H9 (cell line): ENCODE data around the gene SLC18B1. TPM values are rescaled to one million over a fixed set of nuclear protein-coding genes. Genes with fewer than 3 reads are reported as not detected.

Experiments
- DNase-seq: peaks from one replicate; pipeline ENCODE4 v3.0.0-alpha.2; 2017
- H2AFZ ChIP-seq: one replicate; pipeline ENCODE4 v1.6.1; 2013; ENCODE audit warnings: mild to moderate bottlenecking, low read length, control low read depth, moderate library complexity
- H2AK5ac ChIP-seq: 2 replicates; pipeline ENCODE4 v1.6.1; 2013; ENCODE audit warnings: low read length, control low read depth, mixed read lengths; ENCODE audit not compliant: insufficient read length
- H2BK120ac ChIP-seq: one replicate; pipeline ENCODE4 v1.6.1; 2013; ENCODE audit warnings: low read depth, mild to moderate bottlenecking, low read length, control low read depth, inconsistent platforms; ENCODE audit not compliant: poor library complexity, severe bottlenecking
- H2BK12ac ChIP-seq: 2 replicates; pipeline ENCODE4 v1.6.1; 2013; ENCODE audit warnings: low read length, control low read depth, mixed read lengths, low read depth; ENCODE audit not compliant: insufficient read length
- H2BK15ac ChIP-seq: 2 replicates; pipeline ENCODE4 v1.6.1; 2013; ENCODE audit warnings: low read depth, low read length, control low read depth
- H2BK20ac ChIP-seq: one replicate; pipeline ENCODE4 v1.6.1; 2013; ENCODE audit warnings: low read depth, mild to moderate bottlenecking, low read length, control low read depth, inconsistent platforms; ENCODE audit not compliant: poor library complexity, severe bottlenecking
- H2BK5ac ChIP-seq: 2 replicates; pipeline ENCODE4 v1.6.1; 2013; ENCODE audit warnings: low read length, control low read depth, mixed read lengths; ENCODE audit not compliant: insufficient read length
- H3K14ac ChIP-seq: 2 replicates; pipeline ENCODE4 v1.6.1; 2013; ENCODE audit warnings: low read length, control low read depth; ENCODE audit not compliant: insufficient read depth
- H3K18ac ChIP-seq: 2 replicates; pipeline ENCODE4 v1.6.1; 2013; ENCODE audit warnings: low read depth, mild to moderate bottlenecking, mixed read lengths, low read length, control low read depth; ENCODE audit not compliant: insufficient read length
- H3K23ac ChIP-seq: 2 replicates; pipeline ENCODE4 v1.6.1; 2013; ENCODE audit warnings: low read length, control low read depth, mixed read lengths, low read depth; ENCODE audit not compliant: insufficient read length
- H3K23me2 ChIP-seq: 2 replicates; pipeline ENCODE4 v1.6.1; 2013; ENCODE audit warnings: low read depth, mild to moderate bottlenecking, mixed read lengths, low read length, control low read depth; ENCODE audit not compliant: insufficient read length, poor library complexity, severe bottlenecking
- H3K27ac ChIP-seq: 2 replicates; pipeline ENCODE4 v1.5.1; 2013; ENCODE audit warnings: low read length, control low read depth, mixed read lengths, low read depth; ENCODE audit not compliant: insufficient read length
- H3K27me3 ChIP-seq: 2 replicates; pipeline ENCODE4 v1.6.1; 2013; ENCODE audit warnings: low read length, control low read depth, inconsistent platforms; ENCODE audit not compliant: insufficient read depth
- H3K4ac ChIP-seq: 2 replicates; pipeline ENCODE4 v1.6.1; 2013; ENCODE audit warnings: low read depth, mild to moderate bottlenecking, control low read depth, inconsistent platforms, low read length, moderate library complexity
- H3K4me1 ChIP-seq: 2 replicates; pipeline ENCODE4 v1.6.1; 2013; ENCODE audit warnings: low read length, control low read depth, inconsistent platforms; ENCODE audit not compliant: insufficient read depth
- H3K4me2 ChIP-seq: 2 replicates; pipeline ENCODE4 v1.6.1; 2013; ENCODE audit warnings: low read length, control low read depth, mixed read lengths; ENCODE audit not compliant: insufficient read length, insufficient read depth
- H3K56ac ChIP-seq: 2 replicates; pipeline ENCODE4 v1.6.1; 2013; ENCODE audit warnings: low read depth, mild to moderate bottlenecking, mixed read lengths, low read length, control low read depth; ENCODE audit not compliant: insufficient read length
- H3K79me1 ChIP-seq: 2 replicates; pipeline ENCODE4 v1.6.1; 2013; ENCODE audit warnings: low read depth, mild to moderate bottlenecking, moderate library complexity, low read length, control low read depth, inconsistent platforms; ENCODE audit not compliant: insufficient read depth, poor library complexity, severe bottlenecking
- H3K79me2 ChIP-seq: 2 replicates; pipeline ENCODE4 v1.6.1; 2013; ENCODE audit warnings: low read length, control low read depth, inconsistent platforms; ENCODE audit not compliant: insufficient read depth
- H3K9ac ChIP-seq: 2 replicates; pipeline ENCODE4 v1.6.1; 2013; ENCODE audit warnings: low read length, control low read depth, mixed read lengths; ENCODE audit not compliant: insufficient read length; ENCODE audit errors: extremely low read depth
- H3K9me3 ChIP-seq: one replicate; pipeline ENCODE4 v1.6.1; 2013; ENCODE audit warnings: low read depth, low read length, inconsistent platforms; ENCODE audit not compliant: control insufficient read depth
- H3T11ph ChIP-seq: one replicate; pipeline ENCODE4 v1.6.1; 2013; ENCODE audit warnings: mild to moderate bottlenecking, low read length, control low read depth, inconsistent platforms
- H4K20me1 ChIP-seq: one replicate; pipeline ENCODE4 v1.6.1; 2013; ENCODE audit not compliant: control insufficient read depth, insufficient read length, insufficient read depth
- H4K5ac ChIP-seq: 2 replicates; pipeline ENCODE4 v1.6.1; 2013; ENCODE audit warnings: low read depth, mild to moderate bottlenecking, mixed read lengths, low read length, control low read depth; ENCODE audit not compliant: insufficient read length
- H4K8ac ChIP-seq: replicated peaks from 2 replicates; pipeline ENCODE4 v1.6.1; 2013; ENCODE audit warnings: low read length, control low read depth, mixed read lengths, low read depth; ENCODE audit not compliant: insufficient read length
- H4K91ac ChIP-seq: 2 replicates; pipeline ENCODE4 v1.6.1; 2013; ENCODE audit warnings: low read depth, mild to moderate bottlenecking, moderate library complexity, mixed read lengths, low read length, control low read depth; ENCODE audit not compliant: insufficient read length
- H3K27ac Mint-ChIP-seq, 3 experiments: 2 replicates in 2 of 3; 3 replicates in 1 of 3; pipeline ENCODE4 v1.8.0; 2020 to 2021; ENCODE audit warnings: mixed read lengths in 3 of 3, mild to moderate bottlenecking in 1 of 3, moderate library complexity in 1 of 3
- H3K27me3 Mint-ChIP-seq: 2 replicates; pipeline ENCODE4 v1.8.0; 2021; ENCODE audit warnings: low read depth, mild to moderate bottlenecking, moderate library complexity, mixed read lengths
- H3K36me3 Mint-ChIP-seq, 3 experiments: 2 replicates in 2 of 3; 3 replicates in 1 of 3; pipeline ENCODE4 v1.8.0; 2020 to 2021; ENCODE audit warnings: low read depth in 3 of 3, mixed read lengths in 3 of 3; ENCODE audit not compliant: insufficient read depth in 1 of 3
- H3K4me1 Mint-ChIP-seq, 2 experiments: 2 replicates each; pipeline ENCODE4 v1.8.0; 2020; ENCODE audit warnings: mixed read lengths in 2 of 2
- H3K4me3 Mint-ChIP-seq, 2 experiments: 2 replicates in 1 of 2; 3 replicates in 1 of 2; pipeline ENCODE4 v1.8.0; 2020 to 2021; ENCODE audit warnings: mild to moderate bottlenecking in 2 of 2, mixed read lengths in 2 of 2, moderate library complexity in 1 of 2
- H3K9me3 Mint-ChIP-seq, 2 experiments: 2 replicates in 1 of 2; 3 replicates in 1 of 2; pipeline ENCODE4 v1.8.0; 2020; ENCODE audit warnings: mild to moderate bottlenecking in 2 of 2, mixed read lengths in 2 of 2, moderate library complexity in 1 of 2
- total RNA-seq: library from RNA; stranded (reverse); gene quantifications from 2 replicates; pipeline ENCODE4 v1.2.1, GENCODE V29; 2021
- TF ChIP-seq, protein P1 (sequence below): fragments of 200-600 bp; sonication (generic); conservative IDR thresholded peaks from 3 replicates; pipeline ENCODE4 v1.8.0; 2021; ENCODE audit warnings: antibody characterized with exemption, mild to moderate bottlenecking

SLC18B1 gene
- total RNA-seq, 1 experiment from 2014 or later: 19.8 TPM

DNA sequence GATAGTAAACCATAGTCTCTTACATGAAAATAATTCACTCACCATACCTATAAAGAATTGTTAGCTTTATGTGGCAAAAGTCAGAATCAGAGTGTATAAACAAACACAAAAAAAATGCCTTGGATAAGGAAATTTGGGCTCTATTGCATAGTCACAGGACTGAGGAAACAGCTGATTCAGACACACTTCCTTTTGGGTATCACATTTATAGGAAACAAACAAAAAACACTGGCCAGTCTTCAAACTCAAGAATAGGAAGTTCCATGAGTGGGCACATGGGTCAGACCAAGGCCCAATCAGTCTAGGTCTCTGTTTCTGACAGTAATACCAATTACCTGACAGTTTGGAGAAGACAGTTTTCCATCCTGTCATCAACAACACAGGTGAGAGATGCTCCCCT lies 8.0 kb downstream of the SLC18B1 start:
- Histone ChIP-seq H3K56ac (no peak overlapping the region), H4K91ac (no peak overlapping the region), H2BK5ac (no peak overlapping the region), H3K9me3 (no peaks in the 10 kb centered on the region), H4K8ac (no peak overlapping the region), H2AFZ (no peak overlapping the region), H3K14ac (no peak overlapping the region), H3K18ac (no peak overlapping the region), H3K23ac (no peak overlapping the region), H3K4me1 (no peaks in the 10 kb centered on the region), H4K20me1 (no peaks in the 10 kb centered on the region), H2BK15ac (no peak overlapping the region), H3K27ac (no peak overlapping the region), H3T11ph (no peak overlapping the region), H3K4ac (no peak overlapping the region), H3K4me2 (no peak overlapping the region), H2AK5ac (no peak overlapping the region), H2BK120ac (no peak overlapping the region), H3K23me2 (no peaks in the 10 kb centered on the region), H4K5ac (no peak overlapping the region), H3K79me1 (no peaks in the 10 kb centered on the region), H2BK12ac (no peak overlapping the region), H3K27me3 (no peaks in the 10 kb centered on the region), H3K79me2 (no peaks in the 10 kb centered on the region), H2BK20ac (no peak overlapping the region), H3K9ac (no peak overlapping the region)
- Mint-ChIP-seq H3K27me3 (no peaks in the 10 kb centered on the region), H3K4me1 (no peaks in the 10 kb centered on the region), H3K9me3 (no peaks in the 10 kb centered on the region), H3K4me3 (no peak overlapping the region), H3K36me3 (peaks cover 24 to 51% (median 44%) of the 10 kb centered on the region in 3 experiments; a peak in 6 of 7 replicates), H3K27ac (no peak overlapping the region)
- TF ChIP-seq, protein P1, sequence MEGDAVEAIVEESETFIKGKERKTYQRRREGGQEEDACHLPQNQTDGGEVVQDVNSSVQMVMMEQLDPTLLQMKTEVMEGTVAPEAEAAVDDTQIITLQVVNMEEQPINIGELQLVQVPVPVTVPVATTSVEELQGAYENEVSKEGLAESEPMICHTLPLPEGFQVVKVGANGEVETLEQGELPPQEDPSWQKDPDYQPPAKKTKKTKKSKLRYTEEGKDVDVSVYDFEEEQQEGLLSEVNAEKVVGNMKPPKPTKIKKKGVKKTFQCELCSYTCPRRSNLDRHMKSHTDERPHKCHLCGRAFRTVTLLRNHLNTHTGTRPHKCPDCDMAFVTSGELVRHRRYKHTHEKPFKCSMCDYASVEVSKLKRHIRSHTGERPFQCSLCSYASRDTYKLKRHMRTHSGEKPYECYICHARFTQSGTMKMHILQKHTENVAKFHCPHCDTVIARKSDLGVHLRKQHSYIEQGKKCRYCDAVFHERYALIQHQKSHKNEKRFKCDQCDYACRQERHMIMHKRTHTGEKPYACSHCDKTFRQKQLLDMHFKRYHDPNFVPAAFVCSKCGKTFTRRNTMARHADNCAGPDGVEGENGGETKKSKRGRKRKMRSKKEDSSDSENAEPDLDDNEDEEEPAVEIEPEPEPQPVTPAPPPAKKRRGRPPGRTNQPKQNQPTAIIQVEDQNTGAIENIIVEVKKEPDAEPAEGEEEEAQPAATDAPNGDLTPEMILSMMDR: no peak
- no peak for DNase-seq
